Stimulated activated CD8-positive, alpha-beta memory T cell treated with anti-CD3 and anti-CD28 coated beads, Interleukin-15, amount 100 ng/mL, for 48 hours (primary cell): ENCODE data around the gene AP5Z1.

Experiments used
- DNase-seq, 2 donors: peaks; one replicate each; pipeline ENCODE4 v3.0.0-alpha.2; 2020; ENCODE audit warnings: low read depth in 2 of 2

The AP5Z1 gene

DNA sequence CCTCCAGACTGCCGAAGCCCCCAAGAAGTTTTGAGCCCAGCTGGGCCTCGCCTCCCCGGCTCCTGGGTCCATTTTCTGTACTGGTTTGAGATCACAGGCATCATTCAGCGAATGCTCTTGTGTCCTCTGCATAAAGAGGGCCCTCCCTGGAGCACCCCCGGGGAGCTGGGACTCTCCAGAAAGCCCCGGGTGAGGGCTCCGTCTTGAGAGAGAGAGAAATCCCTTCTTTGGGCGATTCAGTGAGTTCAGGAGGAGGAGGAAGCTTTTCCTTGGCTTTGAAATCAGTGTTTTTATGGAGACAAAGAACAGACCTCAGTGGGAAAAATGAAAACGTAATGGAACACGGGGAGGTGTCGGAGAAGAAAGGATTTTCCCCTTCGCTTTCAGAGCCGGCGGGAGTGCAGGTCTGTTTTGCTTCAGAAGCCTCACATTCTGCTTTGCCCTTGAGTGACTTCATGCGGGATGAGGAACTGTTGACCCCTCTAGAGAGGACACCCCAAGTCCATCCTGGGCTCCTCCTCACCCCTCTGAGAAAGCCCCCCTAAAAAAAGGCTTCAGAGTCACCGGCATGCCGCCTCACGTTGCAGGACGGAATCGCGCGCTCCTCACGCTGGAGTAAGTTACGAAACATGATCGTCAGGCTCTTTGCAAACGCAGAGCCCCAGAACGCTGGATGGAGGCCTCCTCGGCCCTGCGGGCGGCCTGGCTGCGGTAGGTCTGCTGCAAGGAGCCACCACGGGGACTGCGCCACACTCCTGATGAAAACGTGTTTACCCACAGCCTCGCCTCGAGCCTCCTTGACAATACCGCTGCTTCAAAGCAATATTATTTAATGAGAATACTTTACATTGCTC lies 8.5 kb upstream of the AP5Z1 start:
- no peak for DNase-seq

DNA sequence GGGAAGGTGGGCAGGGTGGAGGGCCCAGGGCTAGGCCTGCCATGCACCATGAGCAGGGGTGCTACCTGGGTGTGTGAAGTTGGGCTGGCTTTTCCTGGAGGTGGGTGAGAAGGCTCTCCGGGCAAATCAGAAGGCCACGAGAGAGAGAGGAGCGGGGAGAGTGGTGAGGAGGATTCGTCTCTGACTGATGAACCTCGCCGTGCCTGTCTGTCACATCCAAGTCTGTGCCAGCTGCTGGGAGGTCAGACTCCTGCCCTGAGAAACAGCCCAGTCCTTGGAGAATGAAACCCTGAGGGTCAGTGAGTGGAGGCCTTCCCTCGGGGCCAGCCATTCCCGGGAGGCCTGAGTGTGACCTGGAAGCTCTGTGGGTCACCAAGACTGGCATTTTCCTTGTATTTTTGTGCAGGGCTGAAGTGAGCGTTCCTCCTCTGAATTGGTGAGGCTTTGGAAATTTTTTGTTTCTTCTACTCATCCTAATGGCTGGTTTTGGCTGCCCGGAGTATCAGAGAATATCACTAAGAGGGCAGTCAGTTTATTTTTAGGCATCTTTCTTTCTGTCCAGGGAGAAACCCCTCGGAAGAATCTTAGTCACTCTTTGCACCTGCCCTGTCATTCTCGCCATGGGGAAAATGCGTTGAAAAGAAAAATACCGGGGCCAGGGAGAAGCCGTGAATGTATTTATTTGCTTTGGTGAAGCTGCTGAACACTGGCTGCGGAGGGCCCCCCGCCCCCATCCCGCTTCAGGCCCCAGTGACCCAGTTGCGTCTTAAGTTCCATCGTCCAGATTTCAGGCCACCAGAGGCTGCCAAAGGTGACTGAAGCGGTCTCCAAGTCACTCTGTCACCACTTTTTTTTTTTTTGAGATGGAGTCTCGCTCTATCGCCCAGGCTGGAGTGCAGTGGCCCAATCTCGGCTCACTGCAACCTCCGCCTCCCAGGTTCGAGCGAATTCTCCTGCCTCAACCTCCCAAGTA lies 6.5 kb upstream of the AP5Z1 start:
- no peak for DNase-seq

DNA sequence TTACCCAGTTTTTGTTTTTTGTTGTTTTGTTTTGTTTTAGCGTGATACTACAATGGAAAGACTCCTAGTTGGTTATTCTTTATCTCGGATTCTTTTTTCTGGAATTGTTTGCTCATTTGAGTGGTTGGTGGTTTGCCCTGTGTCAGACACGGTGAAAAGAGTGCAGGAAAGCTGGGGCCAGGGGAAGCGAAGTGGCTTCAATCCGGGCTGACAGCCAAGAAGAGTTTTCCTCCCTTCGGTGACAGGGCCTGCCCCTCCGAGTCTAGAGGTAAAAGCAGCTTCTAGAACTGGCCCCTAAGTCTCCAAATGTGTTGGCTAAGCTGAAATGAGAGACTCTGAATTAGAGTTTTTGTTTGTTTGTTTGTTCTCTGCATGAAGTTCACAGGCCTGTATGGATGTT lies 5.7 kb upstream of the AP5Z1 start:
- DNase-seq, result no peak

DNA sequence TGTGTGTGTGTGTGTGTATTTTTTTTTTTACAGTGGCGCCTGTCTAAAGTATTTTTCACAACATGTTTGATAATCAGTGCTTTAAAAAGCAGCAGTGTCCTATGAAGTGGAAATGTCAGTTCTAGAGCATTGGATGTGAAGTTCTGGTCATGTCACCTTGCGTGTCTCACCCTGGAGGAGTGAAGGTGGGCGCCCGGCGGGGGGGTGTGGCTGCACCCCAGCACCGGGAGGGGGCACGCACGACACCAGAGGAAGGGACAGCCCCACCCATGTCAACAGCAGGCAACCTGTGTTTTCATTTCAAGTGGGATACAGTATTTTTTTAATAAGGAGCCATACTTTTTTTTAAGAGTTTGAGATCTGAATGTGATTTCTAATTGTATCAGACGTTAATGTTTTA lies 4.5 kb upstream of the AP5Z1 start:
- no peak for DNase-seq

DNA sequence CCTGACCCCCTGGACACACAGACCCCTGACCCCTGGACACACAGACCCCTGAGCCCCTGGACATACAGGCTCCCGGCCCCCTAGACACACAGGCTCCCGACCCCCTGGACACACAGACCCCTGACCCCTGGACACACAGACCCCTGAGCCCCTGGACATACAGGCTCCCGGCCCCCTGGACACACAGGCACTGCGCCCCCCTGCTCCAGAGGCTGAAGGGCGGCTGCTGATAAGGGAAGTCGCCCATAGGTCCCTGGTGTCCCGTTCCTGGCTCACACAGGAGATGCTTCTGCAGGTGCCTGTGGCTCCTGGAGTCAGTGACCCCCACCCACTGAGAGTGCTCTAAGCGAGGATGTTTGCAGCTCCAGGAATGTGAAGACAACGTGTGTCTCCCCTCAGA lies 3.7 kb upstream of the AP5Z1 start:
- no peak for DNase-seq

DNA sequence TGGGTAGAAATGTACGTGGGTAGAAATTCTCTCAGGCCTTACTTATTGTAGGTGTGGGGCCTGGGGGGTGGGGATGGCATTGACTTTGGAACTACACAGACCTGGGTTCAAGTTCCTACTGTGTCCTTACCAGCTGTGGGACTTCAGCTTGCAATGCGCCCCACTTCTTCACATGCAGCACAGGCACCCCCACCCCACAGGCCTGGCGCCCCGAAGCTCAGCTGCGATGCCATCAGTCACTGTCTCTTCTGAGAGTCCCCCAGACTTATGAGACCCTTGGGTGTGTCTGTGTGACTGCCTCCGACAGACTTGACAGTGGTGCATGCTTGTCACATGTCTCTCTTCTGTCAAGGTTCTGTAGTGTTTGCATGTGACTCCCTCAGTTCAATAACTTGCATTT lies 3.1 kb upstream of the AP5Z1 start:
- DNase-seq, result no peak

DNA sequence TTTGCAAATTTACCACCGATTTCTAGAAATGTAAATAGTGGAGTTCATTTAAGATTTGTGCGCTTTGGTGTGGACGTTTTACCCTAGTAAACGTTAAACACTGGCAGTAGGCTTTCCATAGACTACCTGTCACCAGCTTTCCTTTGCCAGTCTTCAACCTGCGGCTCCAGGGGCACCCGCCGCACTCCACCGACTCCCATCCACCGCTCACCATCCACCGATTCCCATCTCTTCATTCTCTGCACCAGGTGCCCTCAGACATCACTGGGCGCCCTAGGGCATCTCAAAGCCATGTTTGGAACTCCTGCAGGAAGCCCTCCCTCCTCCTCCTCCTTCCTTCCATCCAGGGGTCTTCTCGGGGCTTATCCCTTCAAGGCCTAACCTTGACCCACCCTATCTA lies 1.4 kb upstream of the AP5Z1 start:
- DNase-seq, result no peak

DNA sequence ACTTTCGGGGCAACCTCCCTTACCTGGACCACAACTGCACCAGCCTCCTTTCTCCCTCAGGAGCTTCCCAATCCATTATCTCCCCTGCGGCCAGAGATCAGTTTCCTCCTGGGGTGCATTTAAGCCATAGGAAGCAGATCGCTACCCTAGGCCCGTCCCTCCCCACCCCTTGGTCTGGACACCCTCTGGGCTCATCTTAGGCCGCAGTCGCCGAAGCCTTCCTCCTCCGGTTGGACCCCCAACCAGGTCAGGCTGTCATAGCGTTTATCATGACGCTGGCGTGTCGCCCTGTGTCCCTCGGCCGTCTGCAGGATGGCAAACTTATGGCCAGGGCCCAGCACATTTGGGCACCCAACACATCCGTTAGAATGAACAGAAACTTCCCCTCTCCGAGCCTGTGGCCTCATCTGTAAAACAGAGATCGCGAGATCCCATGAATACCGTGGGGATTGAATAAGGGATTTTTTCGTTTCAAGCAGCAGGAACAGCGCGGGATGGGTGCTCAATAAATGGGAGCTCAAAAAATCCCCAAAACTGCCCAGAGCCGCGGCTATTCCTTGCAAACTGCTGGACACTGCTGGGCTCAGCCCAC lies 669 bp upstream of the AP5Z1 start:
- DNase-seq, result no peak

DNA sequence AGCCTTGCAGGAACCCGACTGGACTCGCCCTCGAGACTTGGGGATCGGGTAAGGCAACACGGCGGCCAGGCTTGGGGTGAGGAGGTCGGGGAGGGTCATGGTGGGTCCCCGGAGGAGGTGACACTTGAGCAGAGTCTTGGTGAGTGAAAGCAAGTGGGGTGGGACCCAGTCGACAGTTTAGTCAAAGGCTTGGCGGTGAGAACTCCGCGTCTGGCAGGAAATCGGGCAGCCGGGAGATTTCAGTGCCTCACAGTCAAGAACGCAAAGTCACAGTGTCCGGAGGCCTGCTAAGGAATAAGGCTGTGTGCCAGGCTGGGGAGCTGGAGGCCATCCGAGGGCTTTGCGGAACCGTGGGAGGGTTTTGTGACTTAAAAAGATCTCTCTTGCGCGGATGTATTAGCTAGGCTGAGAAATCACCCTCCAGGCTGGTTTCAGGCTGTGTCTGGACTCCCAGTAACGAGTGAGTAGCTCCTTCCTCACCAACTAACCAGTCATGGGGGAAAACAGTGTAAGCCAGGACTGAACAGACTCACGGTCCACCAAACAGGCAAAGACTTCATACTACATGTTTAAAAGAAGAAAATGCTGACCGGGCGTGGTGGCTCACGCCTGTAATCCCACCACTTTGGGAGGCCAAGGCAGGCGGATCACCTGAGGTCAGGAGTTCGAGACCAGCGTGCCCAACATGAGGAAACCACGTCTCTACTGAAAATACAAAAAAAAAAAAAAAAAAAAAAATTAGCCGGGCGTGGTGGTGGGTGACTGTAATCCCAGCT lies 613 bp downstream of the AP5Z1 start:
- DNase-seq, result peak in 1 of 2 donors; percentile 14

DNA sequence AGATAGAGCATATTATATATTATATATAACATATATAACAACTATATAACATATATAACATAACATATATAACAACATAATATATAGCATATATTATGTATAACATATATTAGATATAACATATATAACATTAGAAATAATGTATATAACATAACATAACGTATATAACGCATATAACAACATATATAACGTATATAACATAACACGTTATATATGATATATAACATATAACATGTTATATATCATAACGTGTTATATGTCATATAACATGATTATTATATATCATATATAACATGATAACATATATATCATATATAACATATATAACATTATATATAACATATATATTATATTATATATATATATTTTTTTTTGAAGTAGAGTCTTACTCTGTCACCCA lies 3.7 kb downstream of the AP5Z1 start:
- no peak for DNase-seq

DNA sequence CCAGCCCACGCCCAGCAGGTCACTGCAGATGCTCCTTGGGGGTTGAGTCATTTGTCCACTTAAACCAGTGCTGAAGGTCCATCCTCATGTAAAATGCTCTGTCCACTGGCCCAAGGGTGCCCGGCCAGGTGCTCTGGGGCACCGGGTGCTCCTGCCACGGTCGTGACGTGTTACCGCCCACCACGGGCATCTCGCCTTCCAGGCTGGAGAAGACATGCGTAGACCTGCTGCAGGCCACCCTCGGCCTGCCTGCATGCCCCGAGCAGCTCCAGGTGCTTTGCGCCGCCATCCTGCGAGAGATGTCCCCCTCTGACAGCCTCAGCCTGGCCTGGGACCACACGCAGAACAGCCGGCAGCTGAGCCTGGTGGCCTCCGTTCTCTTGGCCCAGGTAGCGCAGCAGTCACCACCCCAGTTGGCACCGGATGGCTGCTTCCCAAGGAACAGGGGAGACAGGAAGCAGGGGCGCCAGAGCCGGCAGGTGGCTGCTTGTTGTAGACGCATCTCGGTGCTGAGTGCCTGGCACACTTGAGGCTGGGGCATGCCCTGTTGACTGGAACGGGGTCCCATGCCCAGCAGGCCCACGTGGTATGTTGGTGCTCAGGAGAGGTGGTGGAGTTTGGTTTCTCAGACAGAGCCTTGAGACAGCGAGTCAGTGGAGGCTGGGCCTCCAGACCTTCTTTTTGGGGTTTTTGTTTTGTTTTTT lies 6.1 kb downstream of the AP5Z1 start:
- DNase-seq, result no peak

DNA sequence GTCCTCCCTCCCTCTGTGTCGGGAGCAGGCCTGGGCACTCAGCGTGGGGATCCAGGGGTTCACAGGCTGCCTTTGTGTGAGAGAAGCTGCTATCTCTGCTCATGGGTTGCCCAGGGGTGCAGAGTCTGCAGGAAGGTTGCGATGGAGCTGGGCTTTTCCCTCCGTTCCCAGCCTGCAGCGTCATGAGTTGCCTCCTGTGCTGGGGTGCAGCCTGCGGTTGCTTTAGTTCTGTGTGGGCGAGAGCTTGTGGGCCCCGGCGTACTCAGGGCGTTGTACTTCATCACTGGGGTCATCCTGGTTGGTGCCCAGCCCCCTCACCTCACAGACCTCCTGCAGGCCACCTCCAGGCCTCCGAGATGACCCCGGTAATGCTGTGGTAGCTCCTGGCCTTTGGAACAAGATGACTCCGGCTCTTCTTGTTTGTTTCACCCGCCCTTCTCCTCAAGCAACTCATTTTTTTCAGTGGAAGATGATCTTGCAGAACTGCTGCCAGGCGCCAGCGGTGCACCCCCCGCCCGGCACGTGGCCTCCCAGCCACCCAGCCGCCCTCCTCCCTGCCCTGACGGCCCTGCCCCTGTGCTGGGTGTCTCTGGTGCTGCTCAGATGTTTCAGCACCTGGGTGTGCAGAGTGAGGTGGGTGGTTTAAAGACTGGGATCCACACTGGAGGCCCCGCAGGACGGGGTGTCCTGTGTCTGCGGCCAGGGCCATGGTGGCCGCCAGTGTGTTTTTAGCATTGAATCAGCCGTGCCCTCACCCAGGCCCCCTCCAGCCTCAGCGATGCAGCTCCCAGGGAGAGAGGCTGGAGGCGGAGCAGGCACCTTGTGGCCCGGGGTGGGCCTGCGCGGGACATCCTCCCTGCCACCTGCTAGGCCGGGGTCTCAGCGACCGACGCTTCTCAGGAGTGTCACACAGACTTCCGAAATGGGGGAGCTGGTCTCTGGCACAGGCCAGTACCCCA lies 7.2 kb downstream of the AP5Z1 start:
- no peak for DNase-seq

DNA sequence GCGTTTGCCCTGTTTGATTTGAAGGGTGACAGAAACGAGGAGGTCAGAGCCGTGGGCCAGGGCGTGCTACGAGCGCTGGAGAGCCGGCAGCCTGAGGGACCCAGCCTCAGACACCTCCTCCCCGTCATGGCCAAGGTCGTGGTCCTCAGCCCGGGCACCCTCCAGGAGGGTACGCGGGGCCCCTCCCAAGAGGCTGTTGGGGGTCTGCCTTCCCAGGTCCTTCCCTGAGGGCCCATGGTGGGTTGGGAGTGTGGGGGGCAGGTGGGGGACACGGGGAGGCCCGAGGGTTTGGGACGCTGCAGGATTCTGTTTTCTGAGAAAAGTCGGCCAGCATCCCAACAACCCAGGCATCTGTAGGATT lies 7.8 kb downstream of the AP5Z1 start:
- DNase-seq, result no peak

DNA sequence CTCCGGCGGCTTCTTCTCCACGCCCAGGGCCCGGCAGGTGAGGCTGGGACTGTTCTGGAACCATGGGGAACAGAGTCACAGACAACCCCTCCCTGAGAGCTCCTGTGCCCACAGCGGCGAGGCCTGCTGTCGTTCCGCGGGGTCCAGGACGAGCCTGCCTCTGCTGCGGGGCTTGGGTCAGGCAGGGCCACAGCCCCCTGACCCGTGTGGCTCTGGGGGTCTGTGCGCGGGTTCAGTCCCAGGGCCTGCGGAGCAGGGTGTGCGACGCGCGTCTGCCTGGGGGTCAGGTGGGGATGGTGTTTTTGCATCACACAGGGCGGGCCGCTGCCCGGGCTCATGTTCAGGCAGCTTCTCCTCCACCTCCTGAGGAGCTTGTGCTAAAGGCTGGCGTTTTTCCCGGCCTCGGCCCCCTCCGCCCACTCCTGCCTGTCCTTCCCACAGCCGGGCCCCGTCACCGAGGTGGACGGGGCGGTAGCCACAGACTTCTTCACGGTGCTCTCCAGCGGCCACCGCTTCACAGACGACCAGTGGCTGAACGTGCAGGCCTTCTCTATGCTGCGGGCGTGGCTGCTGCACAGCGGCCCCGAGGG lies 8.4 kb downstream of the AP5Z1 start:
- no peak for DNase-seq

DNA sequence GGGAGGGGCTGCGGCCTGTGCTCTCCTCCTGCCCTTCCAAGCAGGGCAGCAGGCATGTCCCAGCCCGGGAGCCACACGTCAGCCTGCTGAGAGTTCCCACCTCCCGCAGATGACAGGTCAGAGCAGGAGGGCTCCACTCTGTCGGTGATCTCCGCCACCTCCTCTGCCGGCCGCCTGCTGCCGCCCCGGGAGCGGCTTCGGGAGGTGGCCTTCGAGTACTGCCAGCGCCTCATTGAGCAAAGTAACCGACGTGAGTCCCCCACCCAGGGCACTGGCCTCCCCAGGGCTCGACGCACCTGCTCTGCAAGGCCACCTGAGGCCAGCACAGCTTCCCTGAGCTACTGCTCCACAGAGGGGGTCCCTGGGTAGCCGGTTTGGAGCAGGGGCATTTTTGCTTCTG lies 9.4 kb downstream of the AP5Z1 start:
- DNase-seq, result no peak

DNA sequence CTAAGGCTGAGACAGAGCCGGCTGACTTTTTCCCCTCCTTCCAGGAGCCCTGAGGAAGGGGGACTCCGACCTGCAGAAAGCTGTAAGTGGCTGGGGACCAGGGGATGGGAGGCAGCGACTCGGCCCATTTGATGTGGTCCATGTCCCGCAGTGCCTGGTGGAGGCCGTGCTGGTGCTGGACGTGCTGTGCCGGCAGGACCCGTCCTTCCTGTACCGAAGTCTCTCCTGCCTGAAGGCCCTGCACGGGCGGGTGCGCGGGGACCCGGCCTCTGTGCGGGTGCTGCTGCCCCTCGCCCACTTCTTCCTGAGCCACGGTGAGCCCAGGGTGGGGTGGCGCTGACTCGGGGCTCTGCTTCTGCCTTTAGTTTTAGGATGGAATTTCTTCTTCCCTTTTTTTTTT lies 9.9 kb downstream of the AP5Z1 start:
- DNase-seq, result no peak

DNA sequence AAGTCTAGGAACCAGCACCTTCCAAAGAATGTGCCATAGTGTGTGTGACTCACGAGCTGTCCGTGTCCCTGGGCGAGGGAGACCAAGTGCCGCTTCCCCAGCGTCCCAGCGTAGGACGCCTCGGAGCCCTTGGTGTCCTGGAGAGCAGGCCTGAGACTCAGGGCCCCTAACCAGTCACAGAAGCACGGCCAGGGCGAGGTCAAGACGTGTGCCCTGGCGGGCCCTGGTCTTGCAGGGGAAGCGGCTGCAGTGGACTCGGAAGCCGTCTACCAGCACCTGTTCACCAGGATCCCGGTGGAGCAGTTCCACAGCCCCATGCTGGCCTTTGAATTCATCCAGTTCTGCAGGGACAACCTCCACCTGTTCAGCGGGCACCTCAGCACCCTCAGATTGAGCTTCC lies 10.6 kb downstream of the AP5Z1 start:
- DNase-seq, result no peak

DNA sequence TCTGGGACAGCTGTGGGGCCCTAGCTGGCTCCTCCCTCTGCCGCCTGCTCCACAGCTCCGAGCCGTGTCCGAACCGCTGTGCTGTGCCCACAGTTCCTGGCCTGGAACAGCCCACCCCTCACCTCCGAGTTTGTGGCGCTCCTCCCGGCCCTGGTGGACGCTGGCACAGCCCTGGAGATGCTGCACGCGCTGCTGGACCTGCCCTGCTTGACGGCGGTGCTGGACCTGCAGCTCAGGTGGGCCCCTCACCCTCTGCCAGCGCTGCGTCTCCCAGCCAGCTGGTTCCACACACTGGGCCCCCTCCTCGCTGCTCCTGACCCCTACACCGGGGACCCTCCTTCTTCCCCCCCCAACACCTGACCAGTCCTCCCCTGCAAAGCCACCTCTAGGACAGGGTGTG lies 12.1 kb downstream of the AP5Z1 start:
- DNase-seq, result no peak

DNA sequence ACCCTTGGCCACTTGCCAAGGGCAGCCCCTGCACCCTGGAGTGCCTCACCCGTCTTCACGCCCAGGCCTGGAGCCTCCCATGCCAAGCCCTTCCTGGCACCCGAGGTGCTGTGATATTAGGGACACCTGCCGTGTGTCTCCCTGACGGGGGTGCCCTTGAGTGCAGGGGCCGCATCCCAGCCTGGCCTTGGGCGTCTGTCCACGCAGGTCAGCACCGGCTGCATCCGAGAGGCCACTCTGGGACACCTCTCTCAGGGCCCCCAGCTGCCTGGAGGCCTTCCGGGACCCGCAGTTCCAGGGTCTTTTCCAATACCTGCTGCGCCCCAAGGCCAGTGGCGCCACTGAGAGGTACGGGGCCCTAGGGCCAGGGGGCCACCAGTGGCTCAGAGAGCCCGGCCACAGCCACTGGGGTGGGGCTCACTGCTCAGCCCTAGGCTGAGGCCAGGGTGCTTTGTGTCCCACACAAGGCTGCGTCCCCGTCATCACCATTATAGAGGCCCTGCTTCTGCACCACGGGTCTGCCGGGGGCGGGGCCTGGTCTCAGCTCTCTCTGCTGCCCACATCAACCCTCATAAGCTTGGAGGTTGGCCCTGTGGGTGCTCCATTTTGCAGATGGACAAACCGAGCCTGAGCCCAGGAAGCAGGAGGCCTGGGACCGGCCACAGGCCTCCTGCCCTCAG lies 12.7 kb downstream of the AP5Z1 start:
- DNase-seq, result no peak
